SK-N-MC (cell line): Measurements from ENCODE around the gene RAPGEF2.
"Not testable (repeated sequence)": the region's sequence is repeated elsewhere in the genome, so short reads cannot be mapped to it uniquely, and the experiment has no call there.

Experiments
- EZH2 ChIP-seq: fragments of 200-600 bp; sonication (generic); IDR thresholded peaks from one replicate; pipeline ENCODE4 v1.6.1; 2017; ENCODE audit warnings: antibody characterized with exemption
- FOXP2 ChIP-seq: optimal IDR thresholded peaks from 2 replicates; pipeline ENCODE3; 2011; ENCODE audit warnings: mild to moderate bottlenecking, moderate library complexity; ENCODE audit not compliant: insufficient read depth; ENCODE audit errors: extremely low read length, control extremely low read depth
- POLR2AphosphoS5 ChIP-seq: IDR thresholded peaks from 2 replicates; pipeline ENCODE4 v1.6.1; 2012; ENCODE audit warnings: mild to moderate bottlenecking, low read depth, low read length, borderline replicate concordance

DNA sequence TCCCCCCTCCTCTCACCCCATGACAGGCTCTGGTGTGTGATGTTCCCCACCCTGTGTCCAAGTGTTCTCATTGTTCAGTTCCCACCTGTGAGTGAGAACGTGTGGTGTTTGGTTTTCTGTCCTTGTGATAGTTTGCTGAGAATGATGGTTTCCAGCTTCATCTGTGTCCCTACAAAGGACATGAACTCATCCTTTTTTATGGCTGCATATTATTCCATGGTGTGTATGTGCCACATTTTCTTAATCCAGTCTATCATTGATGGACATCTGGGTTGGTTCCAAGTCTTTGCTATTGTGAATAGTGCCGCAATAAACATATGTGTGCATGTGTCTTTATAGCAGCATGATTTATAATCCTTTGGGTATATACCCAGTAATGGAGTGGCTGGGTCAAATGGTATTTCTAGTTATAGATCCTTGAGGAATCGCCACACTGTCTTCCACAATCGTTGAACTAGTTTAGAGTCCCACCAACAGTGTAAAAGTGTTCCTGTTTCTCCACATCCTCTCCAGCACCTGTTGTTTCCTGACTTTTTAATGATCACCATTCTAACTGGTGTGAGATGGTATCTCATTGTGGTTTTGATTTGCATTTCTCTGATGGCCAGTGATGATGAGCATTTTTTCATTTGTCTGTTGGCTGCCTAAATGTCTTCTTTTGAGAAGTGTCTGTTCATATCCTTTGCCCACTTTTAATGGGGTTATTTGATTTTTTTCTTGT, 81.2 kb downstream of the RAPGEF2 start:
- not testable (repeated sequence) for TF ChIP-seq POLR2AphosphoS5, EZH2, FOXP2
